ENCODE results near the gene TYR. TPM values are rescaled to one million over a fixed set of nuclear protein-coding genes. Genes with fewer than 3 reads are reported as not detected.

The TYR gene
- total and polyA plus RNA-seq, 2 donors (not counting 1 experiment from before 2014, with no cell fraction given), result not detected

GRCh38 chr11:89147229-89147628, 30.4 kb upstream of the TYR start:
- POLR2A ChIA-PET, result no interaction called here

GRCh38 chr11:89159974-89160373, 17.7 kb upstream of the TYR start:
- Histone ChIP-seq H3K27me3 (replicated peaks in 1 of 4; ENCODE audit: control extremely low read depth in 1 of 4, control insufficient read depth in 3 of 4, insufficient read depth in 4 of 4, low read length in 3 of 4) (no peaks in the 10 kb centered on the region), H3K9ac (ENCODE audit: low read length) (no peak overlapping the region), H3K79me2 (ENCODE audit: control insufficient read depth, insufficient read depth, low read length) (no peaks in the 10 kb centered on the region), H2AFZ (ENCODE audit: insufficient read depth, low read depth, low read length, poor library complexity, severe bottlenecking) (no peak overlapping the region), H4K20me1 (ENCODE audit: control insufficient read depth, insufficient read depth, low read length, poor library complexity, severe bottlenecking) (no peaks in the 10 kb centered on the region), H3K36me3 (replicated peaks in 1 of 2; ENCODE audit: control extremely low read depth in 1 of 2, control insufficient read depth in 1 of 2, extremely low read depth in 1 of 2, insufficient read depth in 2 of 2, low read length in 1 of 2) (no peaks in the 10 kb centered on the region), H3K4me2 (replicated peaks; ENCODE audit: low read depth, low read length, poor library complexity, severe bottlenecking) (no peak overlapping the region), H3K4me1 (ENCODE audit: control insufficient read depth in 2 of 2, insufficient read depth in 2 of 2, low read length in 2 of 2) (no peaks in the 10 kb centered on the region), H3K9me3 (ENCODE audit: control extremely low read depth in 1 of 3, control insufficient read depth in 2 of 3, insufficient read depth in 1 of 3, low read length in 2 of 3) (no peaks in the 10 kb centered on the region), H3K27ac (ENCODE audit: low read length in 2 of 2) (no peak overlapping the region), H3K4me3 (ENCODE audit: control extremely low read depth in 1 of 5, extremely low read depth in 1 of 5, insufficient read depth in 1 of 5, low read depth in 2 of 5, low read length in 4 of 5) (no peak overlapping the region)
- H3K9me3 Mint-ChIP-seq (ENCODE audit: insufficient read depth), result no peaks in the 10 kb centered on the region
- H3K27me3 Mint-ChIP-seq, result no peaks in the 10 kb centered on the region
- 83% methylated on average over 1 of the region's 4 CpGs for WGBS (ENCODE audit: insufficient coverage)
- ChIA-PET POLR2A (no interaction called here), CTCF (no interaction called here)
- no peaks in the 10 kb centered on the region for H3K4me1 Mint-ChIP-seq
- H3K4me3 Mint-ChIP-seq, result no peak overlapping the region
- intact Hi-C loops (cut with micrococcal nuclease), result no loop called here
- DNase-seq (no peak), ATAC-seq (ENCODE audit: low read depth) (no peak)
- no peak overlapping the region for H3K27ac Mint-ChIP-seq
- TF ChIP-seq EZH2 (IDR thresholded peaks at IDR 0.05; ENCODE audit: borderline replicate concordance, insufficient read depth, low read depth, low read length, poor library complexity, severe bottlenecking), result no peak
- TF ChIP-seq, protein P1, sequence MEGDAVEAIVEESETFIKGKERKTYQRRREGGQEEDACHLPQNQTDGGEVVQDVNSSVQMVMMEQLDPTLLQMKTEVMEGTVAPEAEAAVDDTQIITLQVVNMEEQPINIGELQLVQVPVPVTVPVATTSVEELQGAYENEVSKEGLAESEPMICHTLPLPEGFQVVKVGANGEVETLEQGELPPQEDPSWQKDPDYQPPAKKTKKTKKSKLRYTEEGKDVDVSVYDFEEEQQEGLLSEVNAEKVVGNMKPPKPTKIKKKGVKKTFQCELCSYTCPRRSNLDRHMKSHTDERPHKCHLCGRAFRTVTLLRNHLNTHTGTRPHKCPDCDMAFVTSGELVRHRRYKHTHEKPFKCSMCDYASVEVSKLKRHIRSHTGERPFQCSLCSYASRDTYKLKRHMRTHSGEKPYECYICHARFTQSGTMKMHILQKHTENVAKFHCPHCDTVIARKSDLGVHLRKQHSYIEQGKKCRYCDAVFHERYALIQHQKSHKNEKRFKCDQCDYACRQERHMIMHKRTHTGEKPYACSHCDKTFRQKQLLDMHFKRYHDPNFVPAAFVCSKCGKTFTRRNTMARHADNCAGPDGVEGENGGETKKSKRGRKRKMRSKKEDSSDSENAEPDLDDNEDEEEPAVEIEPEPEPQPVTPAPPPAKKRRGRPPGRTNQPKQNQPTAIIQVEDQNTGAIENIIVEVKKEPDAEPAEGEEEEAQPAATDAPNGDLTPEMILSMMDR (IDR thresholded peaks at IDR 0.05), result no peak

More at GRCh38 chr11:89147229-89147628, 30.4 kb upstream of the TYR start:
- TF ChIP-seq EZH2 (IDR thresholded peaks at IDR 0.05; ENCODE audit: borderline replicate concordance, insufficient read depth, low read depth, low read length, poor library complexity, severe bottlenecking), result no peak
- TF ChIP-seq, protein P1 (IDR thresholded peaks at IDR 0.05), result no peak
- Histone ChIP-seq H3K27ac (ENCODE audit: low read length in 2 of 2) (no peak overlapping the region), H3K4me3 (ENCODE audit: control extremely low read depth in 1 of 5, extremely low read depth in 1 of 5, insufficient read depth in 1 of 5, low read depth in 2 of 5, low read length in 4 of 5) (no peak overlapping the region), H2AFZ (ENCODE audit: insufficient read depth, low read depth, low read length, poor library complexity, severe bottlenecking) (no peak overlapping the region), H3K36me3 (replicated peaks in 1 of 2; ENCODE audit: control extremely low read depth in 1 of 2, control insufficient read depth in 1 of 2, extremely low read depth in 1 of 2, insufficient read depth in 2 of 2, low read length in 1 of 2) (no peaks in the 10 kb centered on the region), H4K20me1 (ENCODE audit: control insufficient read depth, insufficient read depth, low read length, poor library complexity, severe bottlenecking) (no peaks in the 10 kb centered on the region), H3K9me3 (ENCODE audit: control extremely low read depth in 1 of 3, control insufficient read depth in 2 of 3, insufficient read depth in 1 of 3, low read length in 2 of 3) (no peaks in the 10 kb centered on the region), H3K9ac (ENCODE audit: low read length) (no peak overlapping the region), H3K4me2 (replicated peaks; ENCODE audit: low read depth, low read length, poor library complexity, severe bottlenecking) (no peak overlapping the region), H3K4me1 (ENCODE audit: control insufficient read depth in 2 of 2, insufficient read depth in 2 of 2, low read length in 2 of 2) (no peaks in the 10 kb centered on the region), H3K27me3 (replicated peaks in 1 of 4; ENCODE audit: control extremely low read depth in 1 of 4, control insufficient read depth in 3 of 4, insufficient read depth in 4 of 4, low read length in 3 of 4) (no peaks in the 10 kb centered on the region), H3K79me2 (ENCODE audit: control insufficient read depth, insufficient read depth, low read length) (no peaks in the 10 kb centered on the region)
- CTCF ChIA-PET, result no interaction called here
- DNase-seq, result no peak
- Mint-ChIP-seq H3K9me3 (ENCODE audit: insufficient read depth) (peaks cover 5% of the 10 kb centered on the region), H3K27ac (no peak overlapping the region), H3K4me3 (no peak overlapping the region), H3K27me3 (no peaks in the 10 kb centered on the region), H3K4me1 (no peaks in the 10 kb centered on the region)
- ATAC-seq (ENCODE audit: low read depth), result no peak
- no CpG with 5 or more reads among the region's 1 CpG for WGBS (ENCODE audit: insufficient coverage)
- intact Hi-C loops (cut with micrococcal nuclease), result no loop called here
